Measurements from ENCODE around the gene MCF2L. TPM values are rescaled to one million over a fixed set of nuclear protein-coding genes. Genes with fewer than 3 reads are reported as not detected.

The MCF2L gene
- total RNA-seq, 1 donor from 2014 or later: 9.7 TPM

GRCh38 chr13:112999414-113000177, 30.6 kb downstream of the MCF2L start:
- ATAC-seq: no peak

- no peak for ATAC-seq
These were observed 31.6 kb downstream of the MCF2L start for GRCh38 chr13:113000575-113000974.

GRCh38 chr13:113001241-113002140, 32.5 kb downstream of the MCF2L start:
- ATAC-seq: peak; percentile 30

GRCh38 chr13:113002206-113002912, 33.3 kb downstream of the MCF2L start:
- ATAC-seq: peak; percentile 9

- ATAC-seq: no peak
These were observed 33.9 kb downstream of the MCF2L start for GRCh38 chr13:113002913-113003290.

- ATAC-seq: no peak
These were observed 35.1 kb downstream of the MCF2L start for GRCh38 chr13:113004126-113004525.

GRCh38 chr13:113005076-113005865, 36.3 kb downstream of the MCF2L start:
- ATAC-seq: no peak

GRCh38 chr13:113005997-113006396, 37.0 kb downstream of the MCF2L start:
- ATAC-seq: no peak

- no peak for ATAC-seq
These were observed 37.6 kb downstream of the MCF2L start for GRCh38 chr13:113006660-113007059.

GRCh38 chr13:113008851-113009250, 39.8 kb downstream of the MCF2L start:
- no peak for ATAC-seq

GRCh38 chr13:113009743-113010509, 40.9 kb downstream of the MCF2L start:
- no peak for ATAC-seq

GRCh38 chr13:113010510-113010865, 41.5 kb downstream of the MCF2L start:
- ATAC-seq: no peak

- ATAC-seq: peak; percentile 64
These were observed 44.3 kb downstream of the MCF2L start for GRCh38 chr13:113013303-113013702.

GRCh38 chr13:113013878-113014751, 45.1 kb downstream of the MCF2L start:
- peak; percentile 53 for ATAC-seq

GRCh38 chr13:113014752-113015745, 46.0 kb downstream of the MCF2L start:
- peak; percentile 2 for ATAC-seq

GRCh38 chr13:113015826-113016525, 47.0 kb downstream of the MCF2L start:
- ATAC-seq: no peak

- ATAC-seq: no peak
These were observed 47.7 kb downstream of the MCF2L start for GRCh38 chr13:113016526-113017295.

Data from esophagus mucosa (tissue), 1 donor.